Mammary epithelial cell (primary cell): ENCODE data around the gene EPS8.

Experiments
- EZH2 ChIP-seq: IDR thresholded peaks from 2 replicates; pipeline ENCODE4 v1.6.1; 2012; ENCODE audit warnings: low read length, inconsistent platforms, borderline replicate concordance
- TF ChIP-seq, protein P1 (sequence below), 2 donors: IDR thresholded peaks in 1 of 2; conservative IDR thresholded peaks in 1 of 2; 2 replicates each; pipeline ENCODE4 v1.5.1; 2011 to 2012; ENCODE audit warnings: inconsistent platforms in 2 of 2, low read length in 2 of 2, mild to moderate bottlenecking in 2 of 2, control low read depth in 1 of 2, low read depth in 1 of 2; ENCODE audit not compliant: insufficient read depth in 1 of 2; ENCODE audit errors: extremely low read depth in 1 of 2

DNA sequence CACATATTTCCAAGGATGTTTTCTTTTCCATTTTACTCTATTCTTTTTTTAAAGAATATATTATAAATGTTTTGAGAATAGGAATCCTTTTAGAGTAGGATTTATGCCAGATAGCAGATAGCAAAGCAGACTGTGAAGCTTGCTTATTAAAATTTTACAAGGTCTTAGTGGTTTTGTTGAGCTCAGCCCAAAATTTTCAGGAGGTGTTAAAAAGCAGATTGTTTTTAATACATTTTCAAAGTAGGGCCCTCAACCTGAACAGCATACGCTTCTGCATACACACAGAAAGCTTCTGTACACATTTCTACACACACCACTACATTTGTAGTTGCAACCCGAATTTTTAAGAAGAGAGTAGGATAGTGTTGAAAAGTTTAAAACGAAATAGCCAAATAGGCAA lies 151.0 kb downstream of the EPS8 start:
- TF ChIP-seq, protein P1, sequence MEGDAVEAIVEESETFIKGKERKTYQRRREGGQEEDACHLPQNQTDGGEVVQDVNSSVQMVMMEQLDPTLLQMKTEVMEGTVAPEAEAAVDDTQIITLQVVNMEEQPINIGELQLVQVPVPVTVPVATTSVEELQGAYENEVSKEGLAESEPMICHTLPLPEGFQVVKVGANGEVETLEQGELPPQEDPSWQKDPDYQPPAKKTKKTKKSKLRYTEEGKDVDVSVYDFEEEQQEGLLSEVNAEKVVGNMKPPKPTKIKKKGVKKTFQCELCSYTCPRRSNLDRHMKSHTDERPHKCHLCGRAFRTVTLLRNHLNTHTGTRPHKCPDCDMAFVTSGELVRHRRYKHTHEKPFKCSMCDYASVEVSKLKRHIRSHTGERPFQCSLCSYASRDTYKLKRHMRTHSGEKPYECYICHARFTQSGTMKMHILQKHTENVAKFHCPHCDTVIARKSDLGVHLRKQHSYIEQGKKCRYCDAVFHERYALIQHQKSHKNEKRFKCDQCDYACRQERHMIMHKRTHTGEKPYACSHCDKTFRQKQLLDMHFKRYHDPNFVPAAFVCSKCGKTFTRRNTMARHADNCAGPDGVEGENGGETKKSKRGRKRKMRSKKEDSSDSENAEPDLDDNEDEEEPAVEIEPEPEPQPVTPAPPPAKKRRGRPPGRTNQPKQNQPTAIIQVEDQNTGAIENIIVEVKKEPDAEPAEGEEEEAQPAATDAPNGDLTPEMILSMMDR (conservative IDR thresholded peaks at IDR 0.05 in 1 of 2, IDR thresholded peaks at IDR 0.05 in 1 of 2; ENCODE audit: extremely low read depth in 1 of 2, insufficient read depth in 1 of 2, low read depth in 1 of 2, low read length in 2 of 2): no peak
- no peak for TF ChIP-seq EZH2
